GM19468 (cell line): ENCODE results near the gene ARHGAP22.

Experiments used
- ATAC-seq: cut with Tn5 transposase; IDR thresholded peaks from one replicate; pipeline ENCODE4 v1.9.1; 2021; ENCODE audit warnings: mild to moderate bottlenecking, moderate library complexity, moderate number of reproducible peaks; ENCODE audit not compliant: unreplicated experiment; ENCODE audit errors: extremely low read depth

Gene ARHGAP22

DNA sequence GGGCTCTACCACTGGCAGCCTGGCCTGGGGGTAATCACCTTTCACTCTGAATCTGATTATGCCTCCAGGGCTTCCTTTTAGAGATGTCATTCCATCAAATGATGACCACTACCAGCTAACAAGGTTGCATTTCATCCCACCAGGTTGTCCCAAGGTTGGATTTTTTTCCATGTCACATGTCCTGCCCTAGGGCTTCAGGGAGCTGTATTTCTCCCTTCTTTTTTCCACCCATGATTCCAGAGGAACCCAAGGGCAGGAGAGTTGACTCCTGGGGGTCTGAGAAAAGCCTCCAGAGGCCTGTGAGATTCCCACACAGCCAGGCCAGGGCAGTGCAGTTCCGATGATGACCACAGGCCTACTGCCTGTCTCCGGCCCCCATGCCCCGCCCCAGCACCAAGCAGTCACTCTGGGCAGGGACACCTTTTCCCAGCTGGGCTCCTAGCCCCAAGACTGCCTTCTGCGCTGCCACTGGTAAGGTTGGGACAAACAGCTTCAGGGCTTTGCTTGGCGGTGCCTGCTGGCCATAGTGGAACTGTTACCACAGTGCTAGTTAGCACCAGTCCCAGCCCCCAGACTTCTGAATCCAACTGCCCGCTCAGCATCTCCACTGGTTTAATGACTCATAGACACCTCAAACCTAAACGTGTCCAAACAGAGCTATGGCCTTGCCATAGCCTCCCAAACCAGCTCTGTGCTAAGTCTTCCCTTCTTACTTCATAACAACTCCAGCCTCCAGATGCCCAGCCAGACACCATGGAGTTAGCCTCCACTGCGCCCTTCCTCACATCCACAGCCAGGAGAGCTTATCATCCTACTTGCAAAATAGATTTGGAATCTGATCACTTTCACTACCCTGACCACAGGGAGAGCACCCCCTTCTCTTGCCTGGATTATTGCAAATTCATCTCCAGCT lies 133.7 kb downstream of the ARHGAP22 start:
- no peak for ATAC-seq

GRCh38 chr10:48470115-48470892 lies 134.6 kb downstream of the ARHGAP22 start:
- ATAC-seq, result no peak

GRCh38 chr10:48469516-48470020 lies 135.3 kb downstream of the ARHGAP22 start:
- ATAC-seq, result no peak

GRCh38 chr10:48468866-48469511 lies 135.9 kb downstream of the ARHGAP22 start:
- ATAC-seq, result no peak

- no peak for ATAC-seq
Measured at GRCh38 chr10:48468130-48468790, 136.6 kb downstream of the ARHGAP22 start.

GRCh38 chr10:48467669-48468068 lies 137.2 kb downstream of the ARHGAP22 start:
- no peak for ATAC-seq

DNA sequence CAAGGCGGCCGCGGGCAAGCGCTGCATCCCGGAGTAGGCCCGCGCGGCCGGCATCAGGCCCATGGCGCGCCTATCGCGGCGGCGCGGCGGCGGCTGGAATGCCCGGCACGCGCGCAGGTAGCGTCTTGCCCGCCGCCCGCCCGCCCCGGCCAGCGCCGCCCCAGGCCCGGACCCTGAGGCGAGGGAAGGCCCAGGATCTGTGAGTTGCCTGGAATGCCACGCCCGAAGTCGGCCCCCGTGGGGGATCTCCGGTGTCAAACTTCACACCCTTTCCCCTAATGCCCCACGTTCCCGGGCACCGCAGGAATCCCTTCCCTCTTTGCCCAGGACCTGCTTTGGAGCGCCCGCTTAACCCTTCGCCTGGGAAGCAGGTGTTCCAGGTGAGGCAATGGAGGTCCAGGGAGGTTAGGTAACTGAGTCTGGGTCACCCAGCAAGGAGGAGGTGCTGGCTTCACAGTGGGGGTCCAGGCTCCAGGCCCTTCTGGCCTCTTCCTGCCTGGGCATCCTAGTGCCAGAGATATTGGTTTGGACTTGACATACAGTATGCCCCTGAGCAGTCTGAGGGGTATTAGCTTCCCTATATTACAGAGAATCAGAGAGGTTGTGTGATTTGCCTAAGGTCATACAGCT lies 138.1 kb downstream of the ARHGAP22 start:
- no peak for ATAC-seq

- ATAC-seq, result no peak
Measured at GRCh38 chr10:48465860-48466521, 138.9 kb downstream of the ARHGAP22 start.

DNA sequence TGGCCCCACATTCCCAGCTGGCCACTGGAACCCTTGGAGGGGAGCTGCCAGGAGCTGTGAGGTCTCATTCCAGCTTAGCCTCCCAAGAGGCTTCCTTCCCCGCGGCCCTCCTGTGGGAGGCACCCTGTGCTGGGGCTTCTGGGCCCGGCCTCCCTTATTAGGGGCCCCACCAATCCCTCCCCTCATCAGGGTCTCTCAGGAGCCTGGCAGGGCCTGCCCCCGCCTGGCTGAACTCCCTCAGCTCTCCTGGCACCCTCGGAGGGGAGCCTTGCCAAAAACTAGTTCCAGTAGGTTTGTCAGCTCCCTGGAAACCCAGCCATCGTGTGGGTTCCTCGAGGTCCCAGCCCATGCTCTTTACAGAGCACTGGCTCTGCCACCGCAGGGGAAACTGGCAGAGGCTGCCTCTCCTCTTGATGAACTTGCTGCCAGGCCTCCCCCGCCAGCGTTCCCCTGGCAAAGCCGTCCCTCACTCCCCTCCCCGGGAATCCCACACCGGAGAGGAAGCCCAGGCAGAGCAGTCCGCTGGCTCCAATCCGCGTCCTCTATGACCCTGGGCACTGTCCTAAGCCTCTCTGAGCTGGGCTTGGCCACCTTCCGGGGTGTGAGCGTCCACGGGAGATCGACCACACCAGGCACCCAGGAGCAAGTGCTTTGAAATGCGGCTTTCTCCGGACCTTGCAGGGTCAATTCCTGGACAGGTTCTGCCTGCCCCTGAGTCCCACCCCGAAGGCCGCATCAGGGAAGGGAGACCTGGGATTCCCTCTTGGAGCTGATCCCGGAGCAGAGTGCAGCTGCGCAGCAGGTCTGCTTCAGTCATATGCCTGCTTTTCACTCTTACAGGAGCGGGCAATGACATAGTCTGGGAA lies 139.8 kb downstream of the ARHGAP22 start:
- no peak for ATAC-seq

GRCh38 chr10:48464121-48464870 lies 140.6 kb downstream of the ARHGAP22 start:
- ATAC-seq, result no peak

DNA sequence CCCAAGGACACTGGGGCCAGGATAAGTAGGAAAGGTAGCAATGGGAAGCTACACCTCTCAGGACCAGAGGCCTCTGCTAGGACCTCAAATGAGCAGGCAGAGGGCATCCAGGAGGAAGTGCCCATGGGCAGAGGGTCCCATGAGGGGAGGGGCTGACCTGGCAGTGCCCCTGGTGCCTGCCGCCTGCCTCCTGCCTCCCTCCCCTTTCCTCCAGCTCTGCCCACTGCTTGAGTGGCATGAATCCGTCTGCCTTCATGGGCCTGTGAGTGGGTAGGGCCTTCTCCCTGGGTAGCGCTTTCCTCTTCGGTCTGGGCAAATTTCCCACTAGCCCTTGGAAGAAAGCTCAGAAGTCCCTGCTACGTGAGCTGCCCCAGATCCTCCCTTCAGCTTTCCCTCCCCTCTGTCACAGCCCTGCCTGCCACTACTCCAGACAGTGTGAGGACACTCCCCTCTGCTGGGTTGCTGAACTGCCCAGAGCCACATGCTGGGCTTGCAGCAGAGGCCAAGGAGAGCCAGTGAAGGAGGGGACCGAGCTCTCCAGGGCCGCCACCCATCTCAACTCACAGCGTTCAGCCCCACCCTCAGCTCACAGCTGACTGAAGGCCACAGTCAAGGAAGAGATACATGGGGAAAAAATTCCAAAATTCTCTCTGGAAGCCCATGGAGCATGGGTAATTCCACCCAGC lies 141.4 kb downstream of the ARHGAP22 start:
- no peak for ATAC-seq

GRCh38 chr10:48462482-48463020 lies 142.3 kb downstream of the ARHGAP22 start:
- ATAC-seq, result no peak

DNA sequence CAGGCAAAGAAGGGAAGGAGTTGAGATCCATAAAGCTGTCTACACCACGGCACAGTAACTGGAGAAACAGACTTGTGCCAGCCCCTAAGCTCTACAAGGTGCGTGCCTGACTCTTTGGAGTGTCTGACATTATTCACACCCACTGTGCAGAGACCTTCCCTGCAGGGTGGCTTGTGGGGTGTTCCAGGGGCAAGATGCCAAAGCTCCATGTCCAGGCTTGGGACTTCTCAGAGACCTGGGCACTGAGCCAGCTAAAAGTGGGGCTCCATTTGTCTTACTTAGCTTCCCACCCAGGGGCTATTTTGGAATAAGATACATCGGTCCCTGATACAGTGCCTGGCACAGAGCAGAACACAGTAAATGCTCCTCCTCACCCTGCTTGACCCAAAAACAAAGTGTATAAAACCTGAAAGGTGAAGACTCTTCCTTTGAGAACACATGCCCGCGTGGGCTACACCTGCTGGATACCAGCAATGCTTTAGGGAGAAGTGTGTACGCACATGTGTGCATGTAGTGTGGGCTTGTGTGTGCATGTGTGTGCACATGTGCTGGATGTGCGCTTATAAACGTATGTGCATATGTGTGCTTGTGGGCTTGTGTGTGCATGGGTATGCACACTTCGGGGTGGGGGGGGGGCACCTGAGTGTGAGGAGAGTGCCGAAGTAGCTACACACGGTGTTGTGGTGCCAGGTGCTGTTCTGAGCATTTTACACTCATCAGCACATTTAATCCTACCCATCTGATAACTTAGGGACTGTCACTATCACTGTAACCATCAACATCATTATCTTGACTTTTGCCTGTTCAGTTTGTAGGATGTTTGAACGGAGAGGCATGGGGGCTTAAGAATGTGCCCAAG lies 143.0 kb downstream of the ARHGAP22 start:
- ATAC-seq, result no peak

GRCh38 chr10:48460182-48460581 lies 144.7 kb downstream of the ARHGAP22 start:
- ATAC-seq, result no peak

- ATAC-seq, result no peak
Measured at GRCh38 chr10:48459270-48460150, 145.4 kb downstream of the ARHGAP22 start.
